Psoas muscle (tissue), 8 donors: ENCODE measurements around the gene ERICH3. TPM values are rescaled to one million over a fixed set of nuclear protein-coding genes. Genes with fewer than 3 reads are reported as not detected.

ENCODE experiments used
- ATAC-seq, 4 donors: fragments of 200-7000 bp; cut with Tn5 transposase; one replicate each; pipeline ENCODE4 v1.9.1; 2020; ENCODE audit warnings: moderate library complexity in 3 of 4, mild to moderate bottlenecking in 2 of 4
- DNase-seq, 2 donors: peaks; one replicate each; pipeline ENCODE4 v3.0.0-alpha.2; 2020
- H3K27ac ChIP-seq: fragments of 200-600 bp; one replicate; pipeline ENCODE4 v1.8.0; 2022
- H3K27me3 ChIP-seq, 3 donors: fragments of 200-600 bp in 1 of 3; one replicate each; pipeline versions ENCODE4 v1.6.1 to v1.8.0; 2013 to 2022; ENCODE audit warnings: low read length in 2 of 3, mild to moderate bottlenecking in 2 of 3, moderate library complexity in 1 of 3; ENCODE audit not compliant: insufficient read depth in 3 of 3
- H3K36me3 ChIP-seq, 2 donors: fragments of 200-600 bp in 1 of 2; one replicate each; pipeline versions ENCODE4 v1.6.1 to v1.8.0; 2013 to 2022; ENCODE audit warnings: low read depth in 1 of 2, mild to moderate bottlenecking in 1 of 2, moderate library complexity in 1 of 2; ENCODE audit not compliant: insufficient read depth in 1 of 2
- H3K4me1 ChIP-seq: fragments of 200-600 bp; one replicate; pipeline ENCODE4 v1.8.0; 2022
- H3K4me3 ChIP-seq: fragments of 200-600 bp; one replicate; pipeline ENCODE4 v1.8.0; 2022; ENCODE audit warnings: mild to moderate bottlenecking
- H3K9me3 ChIP-seq: fragments of 200-600 bp; one replicate; pipeline ENCODE4 v1.8.0; 2022
- CTCF ChIP-seq: fragments of 200-600 bp; IDR thresholded peaks from one replicate; pipeline ENCODE4 v1.8.0; 2022; ENCODE audit warnings: antibody characterized with exemption
- WGBS, 3 donors: extraction: QIAGEN DNeasy Blood & Tissue Kit; methylation state at CpG; one replicate each; pipeline versions ENCODE4 v1.1.6 to v1.1.7; 2013; 5-methylcytosine and 5-hydroxymethylcytosine counted together
- intact Hi-C, 2 donors: fragments of 100-400 bp; cut with DNase I; formaldehyde crosslinking; loops; one replicate each; pipeline versions ENCODE4 v1.11.0 to v1.14.2; 2022
- polyA plus RNA-seq, 3 donors: library from polyadenylated mRNA; stranded (reverse); fragments of 200-250 nt; gene quantifications; one replicate each; pipeline ENCODE4 v1.2.3, GENCODE V29; 2013
- total RNA-seq, 4 donors: library from RNA; stranded (reverse); fragmentation: NEBNext Ultra II Directional in 2 of 4; extraction: Animal tissue kit (Norgen Biotek cat#: 25700) in 2 of 4; gene quantifications; one replicate each; pipeline versions ENCODE4 v1.2.1 to v1.2.4, GENCODE V29; 2021 to 2023
- donor health status: healthy with polysubstance abuse.
- donor health status: DM: no; HTN: no; CAD: no; lungs with moderate emphysema.
- donor health status: Bipolar disorder and iron deficiency.
- donor health status: healthy.
- donor health status: DM: yes; HTN: yes; CAD: no.
- donor health status: DM: no; HTN: no; CAD: no.
- donor health status: DM: no; HTN: no; CAD: no.
- donor health status: DM: yes; HTN: yes; CAD: no.

Gene ERICH3
- total and polyA plus RNA-seq, 7 donors = 0.04 to 0.12 TPM; not detected in 5

- DNase-seq (no peak), ATAC-seq (no peak)
- Histone ChIP-seq H3K4me1 (no peaks in the 10 kb centered on the region), H3K27ac (no peak overlapping the region), H3K36me3 (no peaks in the 10 kb centered on the region), H3K4me3 (no peak overlapping the region), H3K27me3 (peaks cover 0 to 2% (median 0%) of the 10 kb centered on the region in 3 donors), H3K9me3 (no peaks in the 10 kb centered on the region)
- 76 to 80% (median 78%) methylated on average over 2 of the region's 2 CpGs for WGBS, 3 donors
- TF ChIP-seq CTCF = no peak
- intact Hi-C loops = no loop called here
These were observed 59.7 kb downstream of the ERICH3 start for GRCh38 chr1:74613894-74614293.

GRCh38 chr1:74611887-74612286 lies 61.7 kb downstream of the ERICH3 start:
- Histone ChIP-seq H3K4me3 (no peak overlapping the region), H3K9me3 (no peaks in the 10 kb centered on the region), H3K27ac (no peak overlapping the region), H3K4me1 (no peaks in the 10 kb centered on the region), H3K27me3 (no peaks in the 10 kb centered on the region), H3K36me3 (no peaks in the 10 kb centered on the region)
- no peak for DNase-seq
- intact Hi-C loops = no loop called here
- no peak for TF ChIP-seq CTCF
- no peak for ATAC-seq
- 64 to 75% (median 71%) methylated on average over 2 of the region's 2 CpGs for WGBS, 3 donors

- Histone ChIP-seq H3K9me3 (no peaks in the 10 kb centered on the region), H3K4me3 (no peak overlapping the region), H3K27ac (no peak overlapping the region), H3K27me3 (no peaks in the 10 kb centered on the region), H3K36me3 (no peaks in the 10 kb centered on the region), H3K4me1 (no peaks in the 10 kb centered on the region)
- 64 to 69% (median 69%) methylated on average over 2 of the region's 2 CpGs for WGBS, 3 donors
- DNase-seq = no peak
- no peak for TF ChIP-seq CTCF
- no peak for ATAC-seq
- intact Hi-C loops = no loop called here
These were observed 62.6 kb downstream of the ERICH3 start for GRCh38 chr1:74610961-74611360.

GRCh38 chr1:74609810-74610371 lies 63.7 kb downstream of the ERICH3 start:
- no peaks in the 10 kb centered on the region for H3K36me3 ChIP-seq
- no peak overlapping the region for H3K27ac ChIP-seq
- DNase-seq (no peak), ATAC-seq (no peak)
- H3K27me3 ChIP-seq = no peaks in the 10 kb centered on the region
- intact Hi-C loops = no loop called here
- no peak overlapping the region for H3K4me3 ChIP-seq
- TF ChIP-seq CTCF = no peak
- H3K9me3 ChIP-seq = no peaks in the 10 kb centered on the region
- H3K4me1 ChIP-seq = no peaks in the 10 kb centered on the region

GRCh38 chr1:74596717-74597116 lies 76.9 kb downstream of the ERICH3 start:
- TF ChIP-seq CTCF = no peak
- Histone ChIP-seq H3K27ac (no peak overlapping the region), H3K9me3 (no peaks in the 10 kb centered on the region), H3K36me3 (no peaks in the 10 kb centered on the region), H3K27me3 (no peaks in the 10 kb centered on the region), H3K4me3 (no peak overlapping the region), H3K4me1 (no peaks in the 10 kb centered on the region)
- intact Hi-C loops = no loop called here
- ATAC-seq (no peak), DNase-seq (no peak)
- 59 to 62% (median 60%) methylated on average over 2 of the region's 2 CpGs for WGBS, 3 donors
